DOHH2 (cell line): Measurements from ENCODE around the gene ZNF580.

Source experiments
- H3F3A ChIP-seq: fragments of 200-600 bp; sonication (generic), shearing (Covaris generic); 2 replicates; pipeline ENCODE4 v1.6.0; 2016; ENCODE audit warnings: antibody characterized with exemption, mild to moderate bottlenecking; ENCODE audit not compliant: control insufficient read depth, insufficient read depth
- H3K27ac ChIP-seq: fragments of 200-600 bp; sonication (generic); 2 replicates; pipeline ENCODE4 v1.5.1; 2014; ENCODE audit warnings: low read depth, mild to moderate bottlenecking, low read length, moderate library complexity
- H3K27me3 ChIP-seq: fragments of 200-600 bp; sonication (generic); 2 replicates; pipeline ENCODE4 v1.6.1; 2014; ENCODE audit warnings: mild to moderate bottlenecking, low read length, mixed read lengths; ENCODE audit not compliant: control insufficient read depth
- H3K36me3 ChIP-seq: fragments of 200-600 bp; sonication (generic); 2 replicates; pipeline ENCODE4 v1.6.1; 2014; ENCODE audit warnings: mild to moderate bottlenecking, low read length, moderate library complexity, mixed read lengths; ENCODE audit not compliant: control insufficient read depth
- H3K4me1 ChIP-seq: fragments of 200-600 bp; sonication (generic); 2 replicates; pipeline ENCODE4 v1.6.1; 2014; ENCODE audit warnings: mild to moderate bottlenecking, low read length, mixed read lengths; ENCODE audit not compliant: control insufficient read depth
- H3K4me2 ChIP-seq: fragments of 200-600 bp; sonication (generic); 2 replicates; pipeline ENCODE4 v1.6.0; 2014; ENCODE audit warnings: mild to moderate bottlenecking, low read length, moderate library complexity
- H3K4me3 ChIP-seq: fragments of 200-600 bp; sonication (generic); 2 replicates; pipeline ENCODE4 v1.5.1; 2014; ENCODE audit warnings: mild to moderate bottlenecking, low read length, mixed read lengths
- H3K79me2 ChIP-seq: fragments of 200-600 bp; sonication (generic); 2 replicates; pipeline ENCODE4 v1.6.1; 2014; ENCODE audit warnings: mild to moderate bottlenecking, low read length, mixed read lengths; ENCODE audit not compliant: control insufficient read depth
- H3K9me2 ChIP-seq: fragments of 200-600 bp; sonication (generic); replicated peaks from 2 replicates; pipeline ENCODE4 v1.6.1; 2014; ENCODE audit warnings: mild to moderate bottlenecking, low read length, mixed read lengths; ENCODE audit not compliant: control insufficient read depth
- H3K9me3 ChIP-seq: fragments of 200-600 bp; sonication (generic); 2 replicates; pipeline ENCODE4 v1.6.1; 2014; ENCODE audit warnings: antibody characterized with exemption, low read length, mixed read lengths; ENCODE audit not compliant: control insufficient read depth, insufficient read depth
- H4K20me1 ChIP-seq: fragments of 200-600 bp; sonication (generic); 2 replicates; pipeline ENCODE4 v1.6.0; 2014; ENCODE audit warnings: low read depth, mild to moderate bottlenecking, antibody characterized with exemption, low read length, moderate library complexity; ENCODE audit not compliant: control insufficient read depth, insufficient read depth
- EZH2phosphoT487 ChIP-seq: fragments of 200-600 bp; sonication (generic); IDR thresholded peaks from 2 replicates; pipeline ENCODE4 v1.6.1; 2017; ENCODE audit warnings: borderline replicate concordance, mild to moderate bottlenecking, antibody characterized with exemption, low read length, moderate library complexity, mixed read lengths
- TF ChIP-seq, protein P1 (sequence below): fragments of 200-600 bp; sonication (generic); IDR thresholded peaks from one replicate; pipeline ENCODE4 v1.5.1; 2014; ENCODE audit warnings: antibody characterized with exemption, mild to moderate bottlenecking, low read depth, low read length; ENCODE audit not compliant: poor library complexity, severe bottlenecking

Gene ZNF580

DNA sequence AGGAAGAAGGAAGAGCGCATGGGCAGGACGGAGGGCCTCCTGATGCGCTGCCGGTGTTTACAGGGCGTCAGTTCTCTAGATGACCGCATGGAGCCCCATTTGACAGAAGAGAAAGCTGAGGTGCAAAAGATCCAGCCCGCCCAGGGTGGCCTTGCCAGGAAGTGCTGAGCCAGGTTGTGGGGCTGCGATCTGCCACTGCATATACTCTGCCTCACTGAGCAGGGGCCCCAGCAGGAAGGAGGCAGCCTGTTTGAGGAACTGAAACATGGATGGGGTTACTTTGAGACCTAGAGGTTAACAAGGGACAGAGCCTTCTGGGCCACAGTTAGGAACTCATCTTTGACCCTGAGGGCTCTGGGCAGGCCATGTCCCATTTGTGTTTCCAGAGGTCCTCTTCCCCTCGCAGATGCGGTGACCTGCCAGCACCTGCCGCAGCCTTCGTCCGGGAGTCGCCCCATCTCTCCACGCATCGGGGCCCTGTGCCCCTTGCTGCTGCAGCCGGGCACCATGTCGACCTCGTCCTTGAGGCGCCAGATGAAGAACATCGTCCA lies 37.4 kb downstream of the ZNF580 start:
- TF ChIP-seq, protein P1, sequence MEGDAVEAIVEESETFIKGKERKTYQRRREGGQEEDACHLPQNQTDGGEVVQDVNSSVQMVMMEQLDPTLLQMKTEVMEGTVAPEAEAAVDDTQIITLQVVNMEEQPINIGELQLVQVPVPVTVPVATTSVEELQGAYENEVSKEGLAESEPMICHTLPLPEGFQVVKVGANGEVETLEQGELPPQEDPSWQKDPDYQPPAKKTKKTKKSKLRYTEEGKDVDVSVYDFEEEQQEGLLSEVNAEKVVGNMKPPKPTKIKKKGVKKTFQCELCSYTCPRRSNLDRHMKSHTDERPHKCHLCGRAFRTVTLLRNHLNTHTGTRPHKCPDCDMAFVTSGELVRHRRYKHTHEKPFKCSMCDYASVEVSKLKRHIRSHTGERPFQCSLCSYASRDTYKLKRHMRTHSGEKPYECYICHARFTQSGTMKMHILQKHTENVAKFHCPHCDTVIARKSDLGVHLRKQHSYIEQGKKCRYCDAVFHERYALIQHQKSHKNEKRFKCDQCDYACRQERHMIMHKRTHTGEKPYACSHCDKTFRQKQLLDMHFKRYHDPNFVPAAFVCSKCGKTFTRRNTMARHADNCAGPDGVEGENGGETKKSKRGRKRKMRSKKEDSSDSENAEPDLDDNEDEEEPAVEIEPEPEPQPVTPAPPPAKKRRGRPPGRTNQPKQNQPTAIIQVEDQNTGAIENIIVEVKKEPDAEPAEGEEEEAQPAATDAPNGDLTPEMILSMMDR: peak; percentile 27
- TF ChIP-seq EZH2phosphoT487: no peak
- H3K27me3 ChIP-seq: no peaks in the 10 kb centered on the region
- no peaks in the 10 kb centered on the region for H3K9me2 ChIP-seq
- peaks cover 84% of the 10 kb centered on the region for H3K36me3 ChIP-seq
- peaks cover 48% of the 10 kb centered on the region for H3K4me1 ChIP-seq
- H3K9me3 ChIP-seq: no peaks in the 10 kb centered on the region
- H3K27ac ChIP-seq: peak overlapping the region; percentile 90
- peak overlapping the region; percentile 90 for H3K4me3 ChIP-seq
- peaks cover 8% of the 10 kb centered on the region; the same call in 1 of the 2 replicates for H4K20me1 ChIP-seq
- H3K4me2 ChIP-seq: peak overlapping the region; percentile 92
- peaks cover 88% of the 10 kb centered on the region for H3K79me2 ChIP-seq
- peaks cover 25% of the 10 kb centered on the region for H3F3A ChIP-seq

DNA sequence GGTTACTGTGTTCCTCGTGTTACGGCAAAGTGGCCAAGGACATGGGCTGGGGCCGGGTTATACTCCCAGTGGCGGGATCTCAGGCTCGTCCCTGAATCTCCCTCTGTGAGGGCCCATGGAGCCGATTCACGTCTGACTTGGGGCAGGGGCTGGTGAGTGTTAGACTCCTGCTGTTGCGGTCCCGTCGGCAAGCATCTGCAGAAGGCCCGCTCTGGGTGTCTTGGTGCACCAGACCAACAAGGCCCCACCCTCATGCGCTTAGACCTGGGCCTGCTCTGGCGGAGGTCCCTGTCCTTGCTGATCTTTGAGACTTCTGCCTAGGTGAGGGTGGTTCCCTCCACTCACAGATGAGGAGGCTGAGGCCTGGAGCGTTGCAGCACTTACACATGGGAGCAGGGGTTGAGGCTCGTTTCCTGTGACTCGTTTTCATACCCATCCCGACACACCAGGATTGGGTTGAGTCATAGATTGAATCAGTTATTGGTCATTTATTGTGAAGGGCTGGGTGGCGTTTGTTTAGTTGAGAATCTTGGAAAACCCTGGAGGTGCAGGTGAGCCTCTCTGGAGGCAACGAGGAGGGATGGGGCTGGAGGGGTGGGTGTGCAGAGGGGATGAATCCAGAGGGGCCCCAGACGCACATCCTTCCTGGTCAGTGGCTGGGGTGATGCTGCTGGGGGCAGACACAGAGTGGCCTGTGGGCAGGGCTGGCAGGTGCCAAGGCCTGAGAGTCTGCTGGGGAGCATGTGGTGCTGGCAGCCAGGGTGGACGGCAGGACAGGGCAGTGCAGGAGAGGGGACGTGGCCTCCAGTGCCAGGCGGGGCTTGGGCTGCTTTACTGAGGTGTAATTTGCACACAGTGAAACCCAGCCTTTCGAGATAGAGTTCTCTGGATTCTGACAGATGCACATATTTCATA lies 38.8 kb downstream of the ZNF580 start:
- Histone ChIP-seq H3K9me3 (no peaks in the 10 kb centered on the region), H3F3A (peaks cover 15% of the 10 kb centered on the region), H3K4me1 (peaks cover 37% of the 10 kb centered on the region), H3K27ac (peak overlapping the region; percentile 90), H3K4me2 (peak overlapping the region; percentile 92), H3K9me2 (no peaks in the 10 kb centered on the region), H3K4me3 (peak overlapping the region; percentile 90), H3K79me2 (peaks cover 92% of the 10 kb centered on the region), H3K36me3 (peaks cover 88% of the 10 kb centered on the region), H4K20me1 (peaks cover 4% of the 10 kb centered on the region; the same call in 1 of the 2 replicates), H3K27me3 (no peaks in the 10 kb centered on the region)
- no peak for TF ChIP-seq EZH2phosphoT487
- TF ChIP-seq, protein P1: no peak

GRCh38 chr19:55680339-55681130 lies 39.7 kb downstream of the ZNF580 start:
- TF ChIP-seq EZH2phosphoT487: no peak
- TF ChIP-seq, protein P1: no peak
- peaks cover 4% of the 10 kb centered on the region; the same call in 1 of the 2 replicates for H4K20me1 ChIP-seq
- no peaks in the 10 kb centered on the region for H3K9me2 ChIP-seq
- H3K4me3 ChIP-seq: no peak overlapping the region
- no peaks in the 10 kb centered on the region for H3K27me3 ChIP-seq
- no peaks in the 10 kb centered on the region for H3K9me3 ChIP-seq
- peaks cover 36% of the 10 kb centered on the region for H3K4me1 ChIP-seq
- peaks cover 15% of the 10 kb centered on the region for H3F3A ChIP-seq
- H3K27ac ChIP-seq: no peak overlapping the region
- peaks cover 91% of the 10 kb centered on the region for H3K36me3 ChIP-seq
- H3K79me2 ChIP-seq: peaks cover 95% of the 10 kb centered on the region
- no peak overlapping the region for H3K4me2 ChIP-seq
